HFF-Myc (cell line): ENCODE measurements around the gene RAPGEF3.

ENCODE experiments used
- DNase-seq: peaks from one replicate; pipeline ENCODE4 v3.0.0-alpha.2; 2011; ENCODE audit warnings: low read depth; ENCODE audit errors: extremely low read depth
- H3K4me3 ChIP-seq: replicated peaks from 2 replicates; pipeline ENCODE4 v1.5.1; 2011; ENCODE audit warnings: low read depth, mild to moderate bottlenecking, control low read depth, low read length
- CTCF ChIP-seq: IDR thresholded peaks from 2 replicates; pipeline ENCODE4 v1.5.1; 2012; ENCODE audit warnings: mild to moderate bottlenecking, low read depth, low read length, control low read depth; ENCODE audit errors: missing control alignments

RAPGEF3 gene

GRCh38 chr12:47746073-47746472 lies 12.6 kb downstream of the RAPGEF3 start:
- DNase-seq, result no peak
- no peak for TF ChIP-seq CTCF
- H3K4me3 ChIP-seq, result no peak overlapping the region

- DNase-seq, result no peak
- H3K4me3 ChIP-seq, result no peak overlapping the region
- TF ChIP-seq CTCF, result no peak
Measured at GRCh38 chr12:47745485-47746041, 13.1 kb downstream of the RAPGEF3 start.

GRCh38 chr12:47744778-47745436 lies 13.8 kb downstream of the RAPGEF3 start:
- no peak for TF ChIP-seq CTCF
- DNase-seq, result no peak
- no peak overlapping the region for H3K4me3 ChIP-seq

- DNase-seq, result no peak
- H3K4me3 ChIP-seq, result no peak overlapping the region
- TF ChIP-seq CTCF, result peak; percentile 8
Measured at GRCh38 chr12:47744005-47744651, 14.6 kb downstream of the RAPGEF3 start.

- no peak overlapping the region for H3K4me3 ChIP-seq
- no peak for DNase-seq
- TF ChIP-seq CTCF, result no peak
Measured at GRCh38 chr12:47743311-47743860, 15.3 kb downstream of the RAPGEF3 start.

GRCh38 chr12:47742253-47742825 lies 16.3 kb downstream of the RAPGEF3 start:
- TF ChIP-seq CTCF, result peak; percentile 98
- no peak for DNase-seq
- no peak overlapping the region for H3K4me3 ChIP-seq
